ENCODE data around the gene PPP4R3A. TPM values are rescaled to one million over a fixed set of nuclear protein-coding genes. Genes with fewer than 3 reads are reported as not detected.
"Not testable (repeated sequence)": the region's sequence is repeated elsewhere in the genome, so short reads cannot be mapped to it uniquely, and the experiment has no call there.

PPP4R3A gene
- total RNA-seq, 2 experiments from 2014 or later, result 106 to 111 TPM

DNA sequence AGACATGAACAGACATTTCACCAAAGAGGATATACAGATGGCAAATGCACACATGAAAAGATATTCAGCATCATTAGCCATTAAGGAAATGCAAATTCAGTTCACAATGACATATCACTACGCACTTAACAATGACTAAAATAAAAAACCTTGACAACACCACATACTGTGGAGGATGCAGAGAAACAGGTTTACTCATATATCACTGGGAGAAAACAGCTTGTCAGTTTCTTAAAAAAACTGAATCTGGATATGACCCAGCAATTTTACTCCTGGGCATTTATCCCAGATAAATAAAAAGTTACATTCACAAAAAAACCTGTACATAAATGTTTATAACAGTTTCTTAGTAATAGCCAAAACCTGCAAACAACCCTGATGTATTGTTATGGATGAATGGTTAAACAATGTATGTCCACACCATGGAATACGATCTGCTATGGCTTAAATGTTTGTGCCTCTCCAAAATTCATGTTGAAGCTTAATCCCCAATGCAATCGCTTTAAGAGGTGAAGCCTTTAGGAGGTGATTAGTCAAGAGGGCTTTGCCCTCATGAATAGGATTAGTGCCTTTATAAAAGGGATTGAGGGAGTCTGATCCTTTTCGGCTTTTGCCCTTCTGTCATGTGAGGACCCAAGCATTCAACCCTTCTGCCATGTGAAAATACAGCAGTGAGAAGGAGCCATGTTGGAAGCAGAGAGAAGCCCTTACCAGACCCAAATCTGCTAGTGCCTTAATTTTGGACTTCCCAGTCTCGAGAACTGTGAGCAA, 36.0 kb upstream of the PPP4R3A start:
- intact Hi-C loops (cut with micrococcal nuclease), result no loop called here
- DNase-seq (no peak), ATAC-seq (no peak)
- Mint-ChIP-seq H3K9me3 (peaks cover 16% of the 10 kb centered on the region), H3K4me3 (no peak overlapping the region), H3K4me1 (ENCODE audit: low read depth) (no peaks in the 10 kb centered on the region), H3K36me3 (ENCODE audit: low read depth) (no peaks in the 10 kb centered on the region), H3K27me3 (peaks cover 3% of the 10 kb centered on the region), H3K27ac (no peak overlapping the region)
- ChIA-PET CTCF (interaction anchor here (1.0 kb wide), 1 partner anchor 28 kb away, joined by 4 read pairs; no protein-coding TSS in a partner anchor), POLR2A (no interaction called here)
- TF ChIP-seq, protein P1, sequence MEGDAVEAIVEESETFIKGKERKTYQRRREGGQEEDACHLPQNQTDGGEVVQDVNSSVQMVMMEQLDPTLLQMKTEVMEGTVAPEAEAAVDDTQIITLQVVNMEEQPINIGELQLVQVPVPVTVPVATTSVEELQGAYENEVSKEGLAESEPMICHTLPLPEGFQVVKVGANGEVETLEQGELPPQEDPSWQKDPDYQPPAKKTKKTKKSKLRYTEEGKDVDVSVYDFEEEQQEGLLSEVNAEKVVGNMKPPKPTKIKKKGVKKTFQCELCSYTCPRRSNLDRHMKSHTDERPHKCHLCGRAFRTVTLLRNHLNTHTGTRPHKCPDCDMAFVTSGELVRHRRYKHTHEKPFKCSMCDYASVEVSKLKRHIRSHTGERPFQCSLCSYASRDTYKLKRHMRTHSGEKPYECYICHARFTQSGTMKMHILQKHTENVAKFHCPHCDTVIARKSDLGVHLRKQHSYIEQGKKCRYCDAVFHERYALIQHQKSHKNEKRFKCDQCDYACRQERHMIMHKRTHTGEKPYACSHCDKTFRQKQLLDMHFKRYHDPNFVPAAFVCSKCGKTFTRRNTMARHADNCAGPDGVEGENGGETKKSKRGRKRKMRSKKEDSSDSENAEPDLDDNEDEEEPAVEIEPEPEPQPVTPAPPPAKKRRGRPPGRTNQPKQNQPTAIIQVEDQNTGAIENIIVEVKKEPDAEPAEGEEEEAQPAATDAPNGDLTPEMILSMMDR (IDR thresholded peaks at IDR 0.05), result no peak

DNA sequence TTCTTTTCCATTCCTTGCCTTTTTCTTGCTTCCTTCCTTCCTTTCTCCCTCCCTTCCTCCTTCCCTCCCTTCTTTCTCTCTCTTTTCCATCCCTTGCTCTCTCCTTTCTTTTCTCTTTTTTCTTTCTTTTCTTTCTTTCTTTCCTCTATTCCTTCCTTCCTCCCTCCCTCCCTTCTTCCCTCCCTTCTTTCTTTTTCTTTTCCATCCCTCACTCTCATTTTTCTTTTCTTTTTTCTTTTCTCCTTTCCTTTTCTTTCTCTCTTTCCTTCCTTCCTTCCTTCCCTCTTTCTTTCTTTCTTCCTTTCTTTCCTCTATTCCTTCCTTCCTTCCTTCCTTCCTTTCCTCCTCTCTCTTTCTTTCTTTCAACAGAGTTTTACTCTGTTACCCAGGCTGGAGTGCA, 35.1 kb upstream of the PPP4R3A start:
- CTCF ChIA-PET, result no interaction called here
- intact Hi-C loops (cut with micrococcal nuclease), result no loop called here
- DNase-seq, result no peak
- H3K4me3 Mint-ChIP-seq, result no peak overlapping the region
- H3K27ac Mint-ChIP-seq, result no peak overlapping the region
- POLR2A ChIA-PET, result no interaction called here
- peaks cover 3% of the 10 kb centered on the region for H3K27me3 Mint-ChIP-seq
- TF ChIP-seq, protein P1 (IDR thresholded peaks at IDR 0.05), result no peak
- no peak for ATAC-seq
- peaks cover 2% of the 10 kb centered on the region for H3K36me3 Mint-ChIP-seq (ENCODE audit: low read depth)
- no peaks in the 10 kb centered on the region for H3K4me1 Mint-ChIP-seq (ENCODE audit: low read depth)
- peaks cover 22% of the 10 kb centered on the region for H3K9me3 Mint-ChIP-seq

DNA sequence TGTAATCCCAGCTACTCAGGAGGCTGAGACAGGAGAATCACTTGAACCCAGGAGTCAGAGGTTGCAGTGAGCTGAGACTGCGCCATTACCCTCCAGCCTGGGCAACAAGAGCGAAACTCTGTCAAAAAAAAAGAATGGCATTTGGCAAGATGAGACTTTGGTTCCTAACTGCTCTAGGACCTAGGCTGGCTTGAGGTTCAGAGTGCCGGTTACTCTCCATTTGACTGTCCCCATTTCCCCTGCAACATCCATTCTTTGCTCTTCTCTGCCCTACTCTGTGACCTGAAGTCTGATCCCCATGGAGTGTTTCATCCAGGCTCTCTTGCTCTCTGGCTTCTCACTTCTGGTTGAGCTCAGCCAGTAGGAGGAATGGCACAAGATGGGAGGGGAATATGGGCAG, 26.2 kb upstream of the PPP4R3A start:
- Mint-ChIP-seq H3K4me3 (no peak overlapping the region), H3K9me3 (peaks cover 15% of the 10 kb centered on the region), H3K27ac (no peak overlapping the region), H3K36me3 (ENCODE audit: low read depth) (peaks cover 2% of the 10 kb centered on the region), H3K27me3 (peaks cover 6% of the 10 kb centered on the region), H3K4me1 (ENCODE audit: low read depth) (no peaks in the 10 kb centered on the region)
- ATAC-seq (no peak), DNase-seq (no peak)
- ChIA-PET POLR2A (no interaction called here), CTCF (interaction anchor here (1.4 kb wide), 1 partner anchor 10 kb away, joined by 3 read pairs; no protein-coding TSS in a partner anchor)
- TF ChIP-seq, protein P1 (IDR thresholded peaks at IDR 0.05), result no peak
- intact Hi-C loops (cut with micrococcal nuclease), result no loop called here

DNA sequence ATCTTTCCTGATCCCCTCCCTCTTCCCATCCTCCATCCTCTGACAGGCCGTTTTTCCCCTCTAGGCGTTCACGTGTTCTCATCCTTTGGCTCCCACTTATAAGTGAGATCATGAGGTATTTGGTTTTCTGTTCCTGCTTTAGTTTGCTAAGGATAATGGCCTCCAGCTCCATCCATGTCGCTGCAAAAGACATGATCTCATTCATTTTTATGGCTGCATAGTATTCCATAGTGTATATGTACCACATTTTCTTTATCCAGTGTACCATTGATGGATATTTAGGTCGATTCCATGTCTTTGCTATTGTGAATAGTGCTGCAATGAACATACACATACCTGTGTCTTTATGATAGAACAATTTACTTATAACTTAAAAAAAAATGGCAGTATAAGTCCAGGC, 23.9 kb upstream of the PPP4R3A start:
- H3K4me3 Mint-ChIP-seq; DNase-seq; CTCF ChIA-PET; H3K27ac Mint-ChIP-seq; H3K36me3 Mint-ChIP-seq (ENCODE audit: low read depth); POLR2A ChIA-PET; intact Hi-C loops (cut with micrococcal nuclease); H3K27me3 Mint-ChIP-seq; ATAC-seq; H3K4me1 Mint-ChIP-seq (ENCODE audit: low read depth); H3K9me3 Mint-ChIP-seq: not testable (repeated sequence)

DNA sequence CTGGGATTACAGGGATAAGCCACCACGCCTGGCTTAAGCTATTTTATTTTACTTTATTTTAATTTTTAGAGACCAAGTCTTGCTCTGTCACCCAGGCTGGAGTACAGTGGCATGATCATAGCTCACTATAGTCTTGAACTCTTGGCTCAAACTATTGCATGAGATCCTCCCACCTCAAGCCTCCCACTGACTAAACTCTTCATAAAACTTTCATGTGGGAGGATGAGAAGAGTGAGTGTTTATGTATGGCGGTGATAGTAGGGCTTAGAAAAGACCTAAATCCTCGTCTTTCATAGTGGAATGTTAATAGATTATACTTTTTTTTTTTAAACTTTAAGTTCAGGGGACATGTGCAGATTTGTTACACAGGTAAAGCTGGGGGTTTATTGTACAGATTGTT, 23.5 kb upstream of the PPP4R3A start:
- Mint-ChIP-seq H3K9me3 (peaks cover 2% of the 10 kb centered on the region), H3K4me3 (no peak overlapping the region), H3K36me3 (ENCODE audit: low read depth) (no peaks in the 10 kb centered on the region), H3K4me1 (ENCODE audit: low read depth) (no peaks in the 10 kb centered on the region), H3K27ac (no peak overlapping the region), H3K27me3 (peaks cover 8% of the 10 kb centered on the region)
- DNase-seq, result no peak
- TF ChIP-seq, protein P1 (IDR thresholded peaks at IDR 0.05), result no peak
- no peak for ATAC-seq
- intact Hi-C loops (cut with micrococcal nuclease), result no loop called here
- POLR2A ChIA-PET, result no interaction called here
- CTCF ChIA-PET, result no interaction called here

All from activated CD8-positive, alpha-beta T cell treated with anti-CD3 and anti-CD28 coated beads for 36 hours (primary cell).